GM19438 (cell line): Measurements from ENCODE around the gene ZNF800.
A peak's percentile ranks its signal among the peaks of the same experiment; 100 is the strongest.
"Not testable (repeated sequence)": the region's sequence is repeated elsewhere in the genome, so short reads cannot be mapped to it uniquely, and the experiment has no call there.

Experiments
- ATAC-seq: cut with Tn5 transposase; IDR thresholded peaks from one replicate; pipeline ENCODE4 v1.9.1; 2021; ENCODE audit warnings: low read depth; ENCODE audit not compliant: unreplicated experiment

Gene ZNF800, protein sequence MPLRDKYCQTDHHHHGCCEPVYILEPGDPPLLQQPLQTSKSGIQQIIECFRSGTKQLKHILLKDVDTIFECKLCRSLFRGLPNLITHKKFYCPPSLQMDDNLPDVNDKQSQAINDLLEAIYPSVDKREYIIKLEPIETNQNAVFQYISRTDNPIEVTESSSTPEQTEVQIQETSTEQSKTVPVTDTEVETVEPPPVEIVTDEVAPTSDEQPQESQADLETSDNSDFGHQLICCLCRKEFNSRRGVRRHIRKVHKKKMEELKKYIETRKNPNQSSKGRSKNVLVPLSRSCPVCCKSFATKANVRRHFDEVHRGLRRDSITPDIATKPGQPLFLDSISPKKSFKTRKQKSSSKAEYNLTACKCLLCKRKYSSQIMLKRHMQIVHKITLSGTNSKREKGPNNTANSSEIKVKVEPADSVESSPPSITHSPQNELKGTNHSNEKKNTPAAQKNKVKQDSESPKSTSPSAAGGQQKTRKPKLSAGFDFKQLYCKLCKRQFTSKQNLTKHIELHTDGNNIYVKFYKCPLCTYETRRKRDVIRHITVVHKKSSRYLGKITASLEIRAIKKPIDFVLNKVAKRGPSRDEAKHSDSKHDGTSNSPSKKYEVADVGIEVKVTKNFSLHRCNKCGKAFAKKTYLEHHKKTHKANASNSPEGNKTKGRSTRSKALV

GRCh38 chr7:127392566-127393367 is at the start of gene ZNF800:
ZNF800 (minus strand) TSS chr7:127392708; CDS start chr7:127391557, 1,151 bp downstream.
- peak; percentile 76 for ATAC-seq

GRCh38 chr7:127440206-127440605 is 47.7 kb upstream of the ZNF800 start:
- no peak for ATAC-seq

- ATAC-seq = no peak
Measured at GRCh38 chr7:127438836-127439235, 46.3 kb upstream of the ZNF800 start.

GRCh38 chr7:127437837-127438236 is 45.3 kb upstream of the ZNF800 start:
- ATAC-seq = no peak

- ATAC-seq = no peak
Measured at GRCh38 chr7:127437241-127437640, 44.7 kb upstream of the ZNF800 start.

DNA sequence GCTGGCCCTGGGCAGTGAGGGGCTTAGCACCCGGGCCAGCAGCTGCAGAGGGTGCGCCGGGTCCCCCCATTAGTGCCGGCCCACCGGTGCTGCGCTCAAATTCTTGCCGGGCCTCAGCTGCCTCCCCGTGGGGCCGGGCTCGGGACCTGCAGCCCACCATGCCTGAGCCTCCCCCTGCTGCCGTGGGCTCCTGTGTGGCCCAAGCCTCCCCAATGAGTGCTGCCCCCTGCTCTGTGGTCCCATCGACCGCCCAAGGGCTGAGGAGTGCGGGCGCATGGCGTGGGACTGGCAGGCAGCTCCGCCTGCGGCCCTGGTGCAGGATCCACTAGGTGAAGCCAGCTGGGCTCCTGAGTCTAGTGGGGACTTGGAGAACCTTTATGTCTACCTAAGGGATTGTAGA is 36.8 kb upstream of the ZNF800 start:
- not testable (repeated sequence) for ATAC-seq

DNA sequence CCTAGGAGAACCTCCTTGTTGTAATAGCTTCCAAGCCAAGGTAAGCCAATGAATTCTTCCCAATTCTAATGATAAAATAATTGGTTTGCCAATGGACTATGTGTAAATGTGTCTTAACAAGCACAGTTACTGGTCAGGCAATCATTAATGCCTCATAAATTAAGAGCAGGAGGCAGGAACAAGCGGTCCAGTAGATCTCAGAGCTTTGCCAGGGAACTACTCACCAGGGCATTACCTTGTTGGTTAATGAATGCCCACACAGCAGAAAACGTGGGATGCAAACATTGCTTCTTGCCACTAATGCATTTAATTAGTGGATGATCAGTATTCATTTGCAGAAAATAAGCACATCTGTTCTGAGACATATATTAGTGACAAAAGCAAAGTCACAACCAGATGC is 26.7 kb upstream of the ZNF800 start:
- no peak for ATAC-seq

GRCh38 chr7:127418459-127418858 is 26.0 kb upstream of the ZNF800 start:
- no peak for ATAC-seq

DNA sequence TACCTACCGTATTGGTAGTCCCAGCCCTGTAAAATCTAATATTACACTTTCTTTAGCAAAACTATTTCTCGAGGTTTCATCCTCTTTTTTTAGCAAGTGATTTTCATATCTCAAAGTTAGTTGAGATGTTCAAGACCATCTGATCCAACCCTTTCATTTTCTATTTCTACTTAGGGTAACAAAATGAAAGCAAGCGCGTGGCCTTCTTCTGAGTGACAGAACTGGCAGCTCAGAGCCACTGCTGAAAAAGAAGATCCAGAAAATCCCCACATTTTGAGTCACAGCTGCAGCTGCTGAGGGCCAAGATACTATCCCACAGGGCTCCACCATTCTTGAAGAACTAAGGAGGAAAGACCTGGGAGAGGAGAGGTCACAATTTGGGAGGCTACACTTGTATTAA is 24.8 kb upstream of the ZNF800 start:
- peak; percentile 78 for ATAC-seq

- ATAC-seq = no peak
Measured at GRCh38 chr7:127415060-127415742, 22.7 kb upstream of the ZNF800 start.

GRCh38 chr7:127413962-127414361 is 21.5 kb upstream of the ZNF800 start:
- ATAC-seq = peak; percentile 43

- no peak for ATAC-seq
Measured at GRCh38 chr7:127413326-127413725, 20.8 kb upstream of the ZNF800 start.

- ATAC-seq = no peak
Measured at GRCh38 chr7:127411176-127411575, 18.7 kb upstream of the ZNF800 start.

- no peak for ATAC-seq
Measured at GRCh38 chr7:127409629-127410028, 17.1 kb upstream of the ZNF800 start.

DNA sequence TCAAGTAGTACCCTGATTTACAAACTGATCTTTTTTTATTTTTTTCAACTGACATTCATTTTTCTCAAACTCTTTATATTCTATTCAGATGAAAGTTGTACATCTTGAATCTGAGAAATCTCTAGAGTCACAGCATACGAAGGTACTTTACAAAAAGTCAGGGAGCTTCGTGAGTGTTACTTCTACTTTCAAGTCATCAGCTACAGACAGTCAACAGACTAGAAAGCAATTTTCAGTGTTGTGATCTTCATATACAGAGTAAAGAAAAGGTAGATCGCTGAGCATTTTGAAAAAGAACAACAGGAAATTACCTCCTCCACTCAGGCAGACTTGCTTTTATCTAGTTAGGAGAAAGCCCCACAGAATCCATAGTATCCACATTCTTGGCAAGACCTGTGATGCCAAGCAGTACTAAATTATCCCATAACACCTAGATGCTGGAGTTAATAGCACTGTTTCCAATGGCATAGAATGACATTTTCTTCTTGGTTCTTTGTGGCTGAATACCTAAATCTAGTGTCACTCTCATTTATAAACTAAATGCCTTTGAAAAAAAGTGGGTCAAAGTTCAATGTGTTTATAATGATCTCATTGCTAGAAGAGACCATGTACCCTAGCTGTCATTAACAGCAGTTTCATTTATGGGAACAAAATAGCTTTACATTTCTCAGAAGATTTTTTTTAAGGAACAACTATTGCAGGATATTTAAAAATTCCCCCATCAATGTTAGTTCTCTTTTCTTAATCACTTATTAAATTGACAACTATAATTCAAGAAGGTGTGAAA is 12.0 kb upstream of the ZNF800 start:
- no peak for ATAC-seq

DNA sequence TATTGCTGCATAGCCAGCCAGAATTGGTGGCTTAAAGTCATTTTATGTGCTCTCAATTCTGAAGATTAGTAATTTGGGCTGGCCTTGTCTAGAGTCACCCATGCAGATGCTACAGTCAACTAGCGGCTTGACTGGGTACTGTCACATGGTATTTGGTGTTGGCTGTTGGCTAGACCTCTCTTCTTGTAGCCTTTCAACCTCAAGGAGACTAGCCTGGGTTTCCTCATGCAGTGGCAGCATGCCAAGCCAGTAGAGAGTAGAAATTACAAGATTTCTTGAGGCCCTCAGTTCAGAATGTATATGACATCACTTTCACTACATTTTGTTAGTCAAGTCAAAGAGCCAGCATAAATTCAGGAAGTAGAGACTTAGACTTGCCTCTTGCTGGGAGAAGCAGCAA is 3.7 kb upstream of the ZNF800 start:
- peak; percentile 13 for ATAC-seq

GRCh38 chr7:127395104-127395503 is 2.6 kb upstream of the ZNF800 start:
- ATAC-seq = not testable (repeated sequence)

- ATAC-seq = no peak
Measured at GRCh38 chr7:127393368-127394058, 1.0 kb upstream of the ZNF800 start.

GRCh38 chr7:127392182-127392565 is 334 bp downstream of the ZNF800 start:
- ATAC-seq = peak; percentile 44
